ENCODE results near the gene COX6A2.

DNA sequence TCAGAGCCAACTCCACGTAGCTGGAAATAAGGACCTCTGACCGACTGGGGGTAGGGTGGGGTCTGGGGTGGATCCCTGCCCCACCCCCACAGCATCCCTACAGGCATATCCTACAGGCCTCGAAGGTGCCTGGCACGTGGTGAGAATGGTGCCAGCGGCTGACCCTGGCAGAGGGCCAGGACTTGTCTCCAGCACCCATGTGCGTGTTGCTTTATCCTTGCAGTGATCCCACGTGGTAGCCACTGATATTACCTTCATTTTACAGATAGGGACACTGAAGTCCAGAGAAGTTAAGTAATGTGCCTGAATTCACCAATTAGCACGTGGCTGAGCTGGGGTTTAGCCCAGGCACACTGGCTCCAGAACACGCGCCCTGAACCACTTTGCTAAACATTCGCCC is 26.7 kb downstream of the COX6A2 start:
- no peak for TF ChIP-seq JUND (IDR thresholded peaks at IDR 0.05)
- TF ChIP-seq, protein P1, sequence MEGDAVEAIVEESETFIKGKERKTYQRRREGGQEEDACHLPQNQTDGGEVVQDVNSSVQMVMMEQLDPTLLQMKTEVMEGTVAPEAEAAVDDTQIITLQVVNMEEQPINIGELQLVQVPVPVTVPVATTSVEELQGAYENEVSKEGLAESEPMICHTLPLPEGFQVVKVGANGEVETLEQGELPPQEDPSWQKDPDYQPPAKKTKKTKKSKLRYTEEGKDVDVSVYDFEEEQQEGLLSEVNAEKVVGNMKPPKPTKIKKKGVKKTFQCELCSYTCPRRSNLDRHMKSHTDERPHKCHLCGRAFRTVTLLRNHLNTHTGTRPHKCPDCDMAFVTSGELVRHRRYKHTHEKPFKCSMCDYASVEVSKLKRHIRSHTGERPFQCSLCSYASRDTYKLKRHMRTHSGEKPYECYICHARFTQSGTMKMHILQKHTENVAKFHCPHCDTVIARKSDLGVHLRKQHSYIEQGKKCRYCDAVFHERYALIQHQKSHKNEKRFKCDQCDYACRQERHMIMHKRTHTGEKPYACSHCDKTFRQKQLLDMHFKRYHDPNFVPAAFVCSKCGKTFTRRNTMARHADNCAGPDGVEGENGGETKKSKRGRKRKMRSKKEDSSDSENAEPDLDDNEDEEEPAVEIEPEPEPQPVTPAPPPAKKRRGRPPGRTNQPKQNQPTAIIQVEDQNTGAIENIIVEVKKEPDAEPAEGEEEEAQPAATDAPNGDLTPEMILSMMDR (IDR thresholded peaks at IDR 0.05; ENCODE audit: low read depth, low read length, missing input control), result no peak
- no peak for TF ChIP-seq TAF1 (conservative IDR thresholded peaks at IDR 0.05)

Data from liver (tissue), 3 donors.